GM18951 (cell line): ENCODE measurements around the gene SETBP1.

Experiments
- POLR2A ChIP-seq: IDR thresholded peaks from 4 replicates; pipeline ENCODE4 v1.6.1; 2011; ENCODE audit warnings: mild to moderate bottlenecking; ENCODE audit not compliant: insufficient read length, insufficient read depth; ENCODE audit errors: extremely low read depth
- in situ Hi-C: fragments of 300-500 bp; cut with MboI; formaldehyde crosslinking; loops from one replicate; pipeline ENCODE4 v1.12.0; 2022; ENCODE audit warnings: low sequenced_read_pairs, mixed read lengths, inconsistent platforms; ENCODE audit not compliant: unreplicated experiment

The SETBP1 gene

GRCh38 chr18:44856157-44856556, 175.5 kb downstream of the SETBP1 start:
- in situ Hi-C loops = no loop called here

GRCh38 chr18:44857081-44857480, 176.4 kb downstream of the SETBP1 start:
- in situ Hi-C loops = no loop called here
- TF ChIP-seq POLR2A = no peak

More at GRCh38 chr18:44856157-44856556, 175.5 kb downstream of the SETBP1 start:
- TF ChIP-seq POLR2A = no peak

- in situ Hi-C loops = no loop called here
- TF ChIP-seq POLR2A = no peak
These were observed 177.2 kb downstream of the SETBP1 start for GRCh38 chr18:44857744-44858491.

GRCh38 chr18:44859263-44859662, 178.6 kb downstream of the SETBP1 start:
- no peak for TF ChIP-seq POLR2A
- in situ Hi-C loops = no loop called here

- in situ Hi-C loops = no loop called here
- no peak for TF ChIP-seq POLR2A
These were observed 179.2 kb downstream of the SETBP1 start for GRCh38 chr18:44859751-44860439.

- in situ Hi-C loops = no loop called here
These were observed 181.4 kb downstream of the SETBP1 start for GRCh38 chr18:44862112-44862511.

GRCh38 chr18:44866103-44866502, 185.4 kb downstream of the SETBP1 start:
- no peak for TF ChIP-seq POLR2A
- in situ Hi-C loops = no loop called here

More at GRCh38 chr18:44862112-44862511, 181.4 kb downstream of the SETBP1 start:
- TF ChIP-seq POLR2A = no peak

- TF ChIP-seq POLR2A = no peak
- in situ Hi-C loops = no loop called here
These were observed 188.8 kb downstream of the SETBP1 start for GRCh38 chr18:44869533-44869932.

GRCh38 chr18:44870631-44871502, 190.2 kb downstream of the SETBP1 start:
- in situ Hi-C loops = no loop called here
- no peak for TF ChIP-seq POLR2A

- in situ Hi-C loops = no loop called here
- TF ChIP-seq POLR2A = no peak
These were observed 191.1 kb downstream of the SETBP1 start for GRCh38 chr18:44871771-44872170.

GRCh38 chr18:44876024-44876423, 195.3 kb downstream of the SETBP1 start:
- TF ChIP-seq POLR2A = no peak
- in situ Hi-C loops = no loop called here

- in situ Hi-C loops = no loop called here
- TF ChIP-seq POLR2A = no peak
These were observed 196.1 kb downstream of the SETBP1 start for GRCh38 chr18:44876755-44877154.

- in situ Hi-C loops = no loop called here
- no peak for TF ChIP-seq POLR2A
These were observed 197.6 kb downstream of the SETBP1 start for GRCh38 chr18:44878335-44878734.
